Natural killer cell (primary cell): ENCODE results near the gene TCF7L2. TPM values are rescaled to one million over a fixed set of nuclear protein-coding genes. Genes with fewer than 3 reads are reported as not detected.

ENCODE experiments used
- ATAC-seq, 3 donors: fragments of 150-1000 bp in 2 of 3; fragments of 200-7000 bp in 1 of 3; cut with Tn5 transposase; 1 replicate in 1 of 3; 2 replicates in 2 of 3; pipeline ENCODE4 v1.10.0; 2021; ENCODE audit warnings: mild to moderate bottlenecking in 2 of 3, moderate library complexity in 2 of 3
- DNase-seq, 2 donors: peaks; one replicate each; pipeline versions ENCODE4 v3.0.0 to v3.0.0-alpha.2; 2013 to 2021; ENCODE audit warnings: mixed read lengths in 1 of 2
- H3K27ac ChIP-seq: one replicate; pipeline ENCODE4 v1.5.1; 2013; ENCODE audit warnings: mild to moderate bottlenecking, low read length
- H3K27me3 ChIP-seq: one replicate; pipeline ENCODE4 v1.6.1; 2013; ENCODE audit warnings: low read length; ENCODE audit not compliant: control insufficient read depth, insufficient read depth
- H3K36me3 ChIP-seq: one replicate; pipeline ENCODE4 v1.6.1; 2013; ENCODE audit warnings: low read length; ENCODE audit not compliant: control insufficient read depth, insufficient read depth
- H3K4me1 ChIP-seq: one replicate; pipeline ENCODE4 v1.6.1; 2013; ENCODE audit warnings: low read length; ENCODE audit not compliant: control insufficient read depth, insufficient read depth
- H3K4me3 ChIP-seq: one replicate; pipeline ENCODE4 v1.5.1; 2013; ENCODE audit warnings: low read length
- H3K9me3 ChIP-seq: one replicate; pipeline ENCODE4 v1.6.1; 2013; ENCODE audit warnings: low read length; ENCODE audit not compliant: control insufficient read depth, insufficient read depth
- H3K27ac Mint-ChIP-seq, 2 donors: one replicate each; pipeline ENCODE4 v1.8.0; 2022; ENCODE audit warnings: mild to moderate bottlenecking in 2 of 2, mixed read lengths in 2 of 2, moderate library complexity in 1 of 2
- H3K27me3 Mint-ChIP-seq, 2 donors: one replicate each; pipeline ENCODE4 v1.8.0; 2022; ENCODE audit warnings: low read depth in 2 of 2, mixed read lengths in 2 of 2
- H3K36me3 Mint-ChIP-seq: one replicate; pipeline ENCODE4 v1.8.0; 2022; ENCODE audit warnings: mixed read lengths
- H3K4me1 Mint-ChIP-seq, 2 donors: one replicate each; pipeline ENCODE4 v1.8.0; 2022; ENCODE audit warnings: mixed read lengths in 2 of 2
- H3K4me3 Mint-ChIP-seq: one replicate; pipeline ENCODE4 v1.8.0; 2022; ENCODE audit warnings: mild to moderate bottlenecking, moderate library complexity, mixed read lengths
- H3K9me3 Mint-ChIP-seq, 2 donors: one replicate each; pipeline ENCODE4 v1.8.0; 2022; ENCODE audit warnings: mixed read lengths in 2 of 2
- WGBS: methylation state at CpG from one replicate; pipeline ENCODE4 v1.1.7; 2013; ENCODE audit warnings: missing lambda C conversion rate; ENCODE audit not compliant: insufficient coverage; 5-methylcytosine and 5-hydroxymethylcytosine counted together
- intact Hi-C: fragments of 100-400 bp; cut with micrococcal nuclease; formaldehyde crosslinking; loops from one replicate; pipeline ENCODE4 v1.14.2; 2022
- total RNA-seq, 4 donors: library from RNA; stranded (reverse); fragments of 120-200 nt in 1 of 4; gene quantifications; one replicate each; pipeline versions ENCODE4 v1.2.3 to v1.2.4, GENCODE V29; 2013 to 2022
- TF ChIP-seq, protein P1 (sequence below): fragments of 200-600 bp; IDR thresholded peaks from one replicate; pipeline ENCODE4 v1.8.0; 2022; ENCODE audit warnings: antibody characterized with exemption

TCF7L2 gene
- total RNA-seq, 3 donors from 2014 or later (not counting 1 experiment from before 2014, with no cell fraction given) = 10.4 to 32.7 (median 15.3) TPM

DNA sequence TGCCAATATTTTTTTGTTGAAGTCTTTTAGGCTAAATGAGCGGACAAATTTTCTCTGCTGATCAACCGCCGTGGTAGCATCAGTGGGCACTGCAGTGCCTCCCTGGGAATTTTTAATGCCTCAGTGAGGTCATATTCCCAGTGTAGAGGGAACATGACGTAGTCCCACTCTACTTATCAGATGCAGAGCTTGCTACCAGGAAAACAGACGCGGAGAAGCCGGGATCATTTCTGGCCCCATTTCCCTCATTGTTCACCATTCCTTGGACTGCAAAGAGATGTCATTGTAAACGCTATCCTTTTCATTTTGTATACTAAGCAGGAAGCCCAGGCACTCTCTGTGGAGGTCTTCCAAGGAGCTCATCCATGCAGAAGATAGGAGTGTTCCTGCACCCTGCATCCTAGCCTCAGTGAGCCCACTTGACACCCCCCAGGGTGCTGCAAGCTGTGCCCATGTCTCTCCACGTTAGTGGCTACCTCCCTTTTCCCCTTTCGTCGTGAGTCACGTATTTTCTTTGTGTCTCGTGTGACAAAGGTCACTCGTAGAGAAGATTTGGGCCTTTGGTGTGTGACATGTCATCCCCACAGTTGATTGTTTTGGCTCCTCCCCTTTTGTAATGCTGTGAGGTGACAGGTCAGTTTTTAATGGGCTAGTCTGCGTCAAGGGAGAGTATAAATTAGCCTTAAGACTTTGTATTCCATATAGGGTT lies 145.5 kb downstream of the TCF7L2 start:
- H3K9me3 ChIP-seq = no peaks in the 10 kb centered on the region
- DNase-seq = no peak
- no peaks in the 10 kb centered on the region for H3K27me3 ChIP-seq
- TF ChIP-seq, protein P1, sequence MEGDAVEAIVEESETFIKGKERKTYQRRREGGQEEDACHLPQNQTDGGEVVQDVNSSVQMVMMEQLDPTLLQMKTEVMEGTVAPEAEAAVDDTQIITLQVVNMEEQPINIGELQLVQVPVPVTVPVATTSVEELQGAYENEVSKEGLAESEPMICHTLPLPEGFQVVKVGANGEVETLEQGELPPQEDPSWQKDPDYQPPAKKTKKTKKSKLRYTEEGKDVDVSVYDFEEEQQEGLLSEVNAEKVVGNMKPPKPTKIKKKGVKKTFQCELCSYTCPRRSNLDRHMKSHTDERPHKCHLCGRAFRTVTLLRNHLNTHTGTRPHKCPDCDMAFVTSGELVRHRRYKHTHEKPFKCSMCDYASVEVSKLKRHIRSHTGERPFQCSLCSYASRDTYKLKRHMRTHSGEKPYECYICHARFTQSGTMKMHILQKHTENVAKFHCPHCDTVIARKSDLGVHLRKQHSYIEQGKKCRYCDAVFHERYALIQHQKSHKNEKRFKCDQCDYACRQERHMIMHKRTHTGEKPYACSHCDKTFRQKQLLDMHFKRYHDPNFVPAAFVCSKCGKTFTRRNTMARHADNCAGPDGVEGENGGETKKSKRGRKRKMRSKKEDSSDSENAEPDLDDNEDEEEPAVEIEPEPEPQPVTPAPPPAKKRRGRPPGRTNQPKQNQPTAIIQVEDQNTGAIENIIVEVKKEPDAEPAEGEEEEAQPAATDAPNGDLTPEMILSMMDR = no peak
- Mint-ChIP-seq H3K27ac (no peak overlapping the region), H3K36me3 (no peaks in the 10 kb centered on the region), H3K27me3 (no peaks in the 10 kb centered on the region), H3K4me3 (no peak overlapping the region), H3K9me3 (no peaks in the 10 kb centered on the region), H3K4me1 (peaks cover 14 to 25% of the 10 kb centered on the region in 2 donors)
- no peaks in the 10 kb centered on the region for H3K36me3 ChIP-seq
- no peak for ATAC-seq
- H3K4me3 ChIP-seq = no peak overlapping the region
- peaks cover 7% of the 10 kb centered on the region for H3K4me1 ChIP-seq
- no peak overlapping the region for H3K27ac ChIP-seq
- 91% methylated on average over 15 of the region's 15 CpGs for WGBS
- intact Hi-C loops = no loop called here

DNA sequence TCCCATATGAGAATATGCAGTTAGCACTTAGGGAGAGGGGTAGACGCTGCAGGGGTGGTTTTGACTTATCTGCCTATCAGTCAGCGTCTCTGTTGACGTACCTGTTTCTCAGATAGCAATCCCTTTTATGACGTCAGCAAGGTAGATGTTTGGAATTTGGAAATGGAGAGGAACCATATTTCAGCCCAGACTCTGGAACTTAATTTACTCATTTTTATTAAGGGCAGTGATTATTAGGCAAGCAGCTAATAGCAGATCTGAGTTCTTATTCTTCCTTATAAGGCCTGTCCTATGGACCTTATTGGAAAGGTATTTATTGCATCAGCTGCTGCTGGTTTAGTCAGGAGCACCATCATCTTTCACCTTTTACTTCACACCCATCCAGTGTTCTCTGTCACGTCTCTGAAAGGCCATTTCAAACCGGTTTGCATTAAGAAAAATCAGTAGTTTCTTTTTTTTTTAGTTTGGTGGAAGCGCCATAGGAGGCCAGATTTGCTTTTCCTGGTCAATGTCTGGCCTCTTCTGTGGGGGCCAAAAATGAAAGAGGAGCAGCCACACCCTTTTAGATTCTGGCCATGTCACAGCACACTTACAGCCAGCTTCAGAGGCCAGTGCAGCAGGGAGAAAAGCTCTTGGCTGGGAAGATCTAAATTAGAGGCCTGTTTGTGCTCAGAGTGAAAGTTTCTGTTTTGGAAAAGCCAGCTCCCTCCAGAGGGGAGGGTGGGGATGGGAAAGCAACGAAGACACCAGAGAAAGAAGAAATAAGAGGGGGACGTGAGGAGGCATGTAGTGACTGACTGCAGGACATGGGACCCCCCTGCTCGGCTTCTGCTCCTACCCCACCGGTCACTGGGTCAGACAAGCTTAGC lies 146.3 kb downstream of the TCF7L2 start:
- no peak for DNase-seq
- Histone ChIP-seq H3K27me3 (no peaks in the 10 kb centered on the region), H3K9me3 (no peaks in the 10 kb centered on the region), H3K4me3 (no peak overlapping the region), H3K36me3 (no peaks in the 10 kb centered on the region), H3K4me1 (peaks cover 7% of the 10 kb centered on the region), H3K27ac (no peak overlapping the region)
- intact Hi-C loops = no loop called here
- no peaks in the 10 kb centered on the region for H3K27me3 Mint-ChIP-seq
- ATAC-seq = no peak
- TF ChIP-seq, protein P1 = no peak
- H3K27ac Mint-ChIP-seq = no peak overlapping the region
- no peaks in the 10 kb centered on the region for H3K36me3 Mint-ChIP-seq
- WGBS = 94% methylated on average over 11 of the region's 11 CpGs
- H3K4me1 Mint-ChIP-seq = peaks cover 14 to 25% of the 10 kb centered on the region in 2 donors
- H3K9me3 Mint-ChIP-seq = no peaks in the 10 kb centered on the region
- H3K4me3 Mint-ChIP-seq = no peak overlapping the region

DNA sequence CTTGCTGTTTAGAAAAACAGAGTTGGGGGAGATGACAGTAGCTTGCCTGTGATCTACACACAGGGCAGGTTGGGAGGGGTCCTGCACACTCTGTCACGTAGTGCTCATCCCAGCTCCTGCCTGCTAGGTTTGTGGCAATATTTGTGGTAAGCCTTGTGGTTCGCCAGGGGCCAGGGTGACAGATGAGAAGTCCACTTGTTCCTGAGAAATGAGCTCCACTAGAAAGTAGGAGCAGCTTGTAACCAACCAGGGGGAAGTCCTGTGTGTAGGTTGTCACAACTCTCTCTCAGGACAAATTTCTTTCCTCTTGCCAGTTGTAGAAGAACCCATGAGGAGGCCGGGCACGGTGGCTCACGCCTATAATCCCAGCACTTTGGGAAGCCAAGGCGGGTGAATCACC lies 147.0 kb downstream of the TCF7L2 start:
- no peaks in the 10 kb centered on the region for H3K36me3 Mint-ChIP-seq
- peaks cover 14 to 25% of the 10 kb centered on the region in 2 donors for H3K4me1 Mint-ChIP-seq
- no peaks in the 10 kb centered on the region for H3K27me3 Mint-ChIP-seq
- H3K27me3 ChIP-seq = no peaks in the 10 kb centered on the region
- no peaks in the 10 kb centered on the region for H3K9me3 Mint-ChIP-seq
- H3K9me3 ChIP-seq = no peaks in the 10 kb centered on the region
- DNase-seq (no peak), ATAC-seq (no peak)
- no peak overlapping the region for H3K4me3 ChIP-seq
- no peaks in the 10 kb centered on the region for H3K36me3 ChIP-seq
- no peak overlapping the region for H3K4me3 Mint-ChIP-seq
- H3K27ac Mint-ChIP-seq = no peak overlapping the region
- WGBS = 81% methylated on average over 4 of the region's 6 CpGs
- H3K4me1 ChIP-seq = peaks cover 7% of the 10 kb centered on the region
- TF ChIP-seq, protein P1 = no peak
- no peak overlapping the region for H3K27ac ChIP-seq
- intact Hi-C loops = no loop called here
